ENCODE results near the gene GALNS. TPM values are rescaled to one million over a fixed set of nuclear protein-coding genes. Genes with fewer than 3 reads are reported as not detected.

GALNS gene
- total and polyA plus RNA-seq, 2 of the 13 experiments (the other 11 are each of a cell fraction or from before 2014, with no cell fraction given): 9.2 to 9.8 TPM

DNA sequence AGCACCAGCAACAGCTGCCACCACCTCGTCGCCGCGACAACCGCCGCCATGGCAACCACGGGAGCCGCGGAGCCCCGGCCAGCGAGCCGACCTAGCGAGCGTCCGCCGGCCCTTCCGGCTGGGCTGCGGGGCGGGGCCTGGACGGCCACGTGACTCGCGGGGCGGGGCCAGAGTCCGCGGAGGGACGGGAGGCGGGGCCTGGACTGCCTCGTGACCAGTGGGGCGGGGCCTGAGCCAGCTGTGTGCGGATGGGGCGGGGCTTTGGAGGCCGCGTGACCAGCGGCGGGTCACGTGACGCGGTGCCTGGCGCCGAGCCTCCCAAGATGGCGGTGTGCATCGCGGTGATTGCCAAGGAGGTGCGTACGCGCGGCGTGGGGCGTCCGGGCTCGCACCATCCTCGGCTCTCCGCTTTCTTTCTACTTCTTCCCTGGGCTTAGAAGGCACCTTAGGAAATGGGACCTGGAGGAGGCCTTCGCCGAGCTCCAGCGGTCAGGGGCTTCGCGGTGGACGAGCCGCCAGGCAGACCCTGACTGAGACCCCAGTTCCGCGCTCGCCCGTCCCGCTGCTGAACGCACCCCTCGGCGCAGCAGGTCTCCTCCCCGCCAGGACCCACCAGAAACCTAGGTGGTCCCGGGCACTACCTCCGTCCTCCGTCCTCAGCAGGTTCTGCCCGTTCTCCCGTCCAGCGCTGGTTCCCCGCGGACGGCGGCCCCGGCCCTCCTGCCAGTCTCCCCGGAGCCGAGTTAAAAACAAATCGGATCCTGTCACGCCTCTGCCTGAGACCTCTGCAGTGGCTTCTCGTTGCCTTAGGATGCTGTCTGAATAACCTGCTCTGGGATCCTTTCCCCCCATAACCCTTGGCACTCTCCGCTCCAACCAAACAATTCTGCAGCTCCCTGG lies at the start of gene GALNS, which contains the start of gene TRAPPC2L (continued):
- TF ChIP-seq, protein P1, sequence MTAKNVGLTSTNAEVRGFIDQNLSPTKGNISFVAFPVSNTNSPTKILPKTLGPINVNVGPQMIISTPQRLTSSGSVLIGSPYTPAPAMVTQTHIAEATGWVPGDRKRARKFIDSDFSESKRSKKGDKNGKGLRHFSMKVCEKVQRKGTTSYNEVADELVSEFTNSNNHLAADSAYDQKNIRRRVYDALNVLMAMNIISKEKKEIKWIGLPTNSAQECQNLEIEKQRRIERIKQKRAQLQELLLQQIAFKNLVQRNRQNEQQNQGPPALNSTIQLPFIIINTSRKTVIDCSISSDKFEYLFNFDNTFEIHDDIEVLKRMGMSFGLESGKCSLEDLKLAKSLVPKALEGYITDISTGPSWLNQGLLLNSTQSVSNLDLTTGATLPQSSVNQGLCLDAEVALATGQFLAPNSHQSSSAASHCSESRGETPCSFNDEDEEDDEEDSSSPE (CRISPR knock-in tag; IDR thresholded peaks at IDR 0.05): peak; percentile 71
- TF ChIP-seq TOPORS (CRISPR knock-in tag; IDR thresholded peaks at IDR 0.05): no peak
- TF ChIP-seq CBFB (CRISPR knock-in tag; IDR thresholded peaks at IDR 0.05): peak; percentile 76; the same call in 1 of the 2 replicates
- TF ChIP-seq, protein P2, sequence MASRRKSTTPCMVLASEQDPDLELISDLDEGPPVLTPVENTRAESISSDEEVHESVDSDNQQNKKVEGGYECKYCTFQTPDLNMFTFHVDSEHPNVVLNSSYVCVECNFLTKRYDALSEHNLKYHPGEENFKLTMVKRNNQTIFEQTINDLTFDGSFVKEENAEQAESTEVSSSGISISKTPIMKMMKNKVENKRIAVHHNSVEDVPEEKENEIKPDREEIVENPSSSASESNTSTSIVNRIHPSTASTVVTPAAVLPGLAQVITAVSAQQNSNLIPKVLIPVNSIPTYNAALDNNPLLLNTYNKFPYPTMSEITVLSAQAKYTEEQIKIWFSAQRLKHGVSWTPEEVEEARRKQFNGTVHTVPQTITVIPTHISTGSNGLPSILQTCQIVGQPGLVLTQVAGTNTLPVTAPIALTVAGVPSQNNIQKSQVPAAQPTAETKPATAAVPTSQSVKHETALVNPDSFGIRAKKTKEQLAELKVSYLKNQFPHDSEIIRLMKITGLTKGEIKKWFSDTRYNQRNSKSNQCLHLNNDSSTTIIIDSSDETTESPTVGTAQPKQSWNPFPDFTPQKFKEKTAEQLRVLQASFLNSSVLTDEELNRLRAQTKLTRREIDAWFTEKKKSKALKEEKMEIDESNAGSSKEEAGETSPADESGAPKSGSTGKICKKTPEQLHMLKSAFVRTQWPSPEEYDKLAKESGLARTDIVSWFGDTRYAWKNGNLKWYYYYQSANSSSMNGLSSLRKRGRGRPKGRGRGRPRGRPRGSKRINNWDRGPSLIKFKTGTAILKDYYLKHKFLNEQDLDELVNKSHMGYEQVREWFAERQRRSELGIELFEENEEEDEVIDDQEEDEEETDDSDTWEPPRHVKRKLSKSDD (CRISPR knock-in tag; IDR thresholded peaks at IDR 0.05; ENCODE audit: low read depth): 0 out of 2 replicates have a peak, but pooled peaks have one; percentile 70
- TF ChIP-seq AGO1 (IDR thresholded peaks at IDR 0.05; ENCODE audit: low read depth, low read length, poor library complexity, severe bottlenecking): no peak
- TF ChIP-seq AKAP8 (CRISPR knock-in tag; IDR thresholded peaks at IDR 0.05): peak; percentile 77; the same call in 1 of the 2 replicates
- 0 out of 2 replicates have a peak, but pooled peaks have one; percentile 28 for TF ChIP-seq PCBP1 (IDR thresholded peaks at IDR 0.05; ENCODE audit: borderline replicate concordance, low read depth, low read length)
- TF ChIP-seq ZFP82 (CRISPR knock-in tag; IDR thresholded peaks at IDR 0.05; ENCODE audit: borderline replicate concordance): no peak; the same call in 1 of the 2 replicates
- TF ChIP-seq, protein P3, sequence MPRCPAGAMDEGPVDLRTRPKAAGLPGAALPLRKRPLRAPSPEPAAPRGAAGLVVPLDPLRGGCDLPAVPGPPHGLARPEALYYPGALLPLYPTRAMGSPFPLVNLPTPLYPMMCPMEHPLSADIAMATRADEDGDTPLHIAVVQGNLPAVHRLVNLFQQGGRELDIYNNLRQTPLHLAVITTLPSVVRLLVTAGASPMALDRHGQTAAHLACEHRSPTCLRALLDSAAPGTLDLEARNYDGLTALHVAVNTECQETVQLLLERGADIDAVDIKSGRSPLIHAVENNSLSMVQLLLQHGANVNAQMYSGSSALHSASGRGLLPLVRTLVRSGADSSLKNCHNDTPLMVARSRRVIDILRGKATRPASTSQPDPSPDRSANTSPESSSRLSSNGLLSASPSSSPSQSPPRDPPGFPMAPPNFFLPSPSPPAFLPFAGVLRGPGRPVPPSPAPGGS (CRISPR knock-in tag; IDR thresholded peaks at IDR 0.05): no peak; the same call in 1 of the 2 replicates
- TF ChIP-seq GATAD1 (CRISPR knock-in tag; IDR thresholded peaks at IDR 0.05): peak; percentile 98
- TF ChIP-seq ZNF841 (CRISPR knock-in tag; IDR thresholded peaks at IDR 0.05; ENCODE audit: borderline replicate concordance): peak; percentile 25; the same call in 1 of the 2 replicates
- TF ChIP-seq RAD21 (CRISPR knock-in tag; IDR thresholded peaks at IDR 0.05): peak; percentile 31; the same call in 1 of the 2 replicates
- peak; percentile 78; the same call in 1 of the 2 replicates for TF ChIP-seq ZNF296 (CRISPR knock-in tag; conservative IDR thresholded peaks at IDR 0.05)
- TF ChIP-seq TGIF2 (CRISPR knock-in tag; IDR thresholded peaks at IDR 0.05): 0 out of 2 replicates have a peak, but pooled peaks have one; percentile 55
- TF ChIP-seq YY1 (IDR thresholded peaks at IDR 0.05; ENCODE audit: insufficient read depth, insufficient replicate concordance, low read depth, low read length): peak; percentile 98
- TF ChIP-seq, protein P4, sequence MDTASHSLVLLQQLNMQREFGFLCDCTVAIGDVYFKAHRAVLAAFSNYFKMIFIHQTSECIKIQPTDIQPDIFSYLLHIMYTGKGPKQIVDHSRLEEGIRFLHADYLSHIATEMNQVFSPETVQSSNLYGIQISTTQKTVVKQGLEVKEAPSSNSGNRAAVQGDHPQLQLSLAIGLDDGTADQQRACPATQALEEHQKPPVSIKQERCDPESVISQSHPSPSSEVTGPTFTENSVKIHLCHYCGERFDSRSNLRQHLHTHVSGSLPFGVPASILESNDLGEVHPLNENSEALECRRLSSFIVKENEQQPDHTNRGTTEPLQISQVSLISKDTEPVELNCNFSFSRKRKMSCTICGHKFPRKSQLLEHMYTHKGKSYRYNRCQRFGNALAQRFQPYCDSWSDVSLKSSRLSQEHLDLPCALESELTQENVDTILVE (CRISPR knock-in tag; IDR thresholded peaks at IDR 0.05): no peak
- no peak for TF ChIP-seq CBX2 (IDR thresholded peaks at IDR 0.05; ENCODE audit: low read depth, low read length)
- no peak for TF ChIP-seq CBX2 (CRISPR knock-in tag; IDR thresholded peaks at IDR 0.05; ENCODE audit: low read depth)
- TF ChIP-seq, protein P5, sequence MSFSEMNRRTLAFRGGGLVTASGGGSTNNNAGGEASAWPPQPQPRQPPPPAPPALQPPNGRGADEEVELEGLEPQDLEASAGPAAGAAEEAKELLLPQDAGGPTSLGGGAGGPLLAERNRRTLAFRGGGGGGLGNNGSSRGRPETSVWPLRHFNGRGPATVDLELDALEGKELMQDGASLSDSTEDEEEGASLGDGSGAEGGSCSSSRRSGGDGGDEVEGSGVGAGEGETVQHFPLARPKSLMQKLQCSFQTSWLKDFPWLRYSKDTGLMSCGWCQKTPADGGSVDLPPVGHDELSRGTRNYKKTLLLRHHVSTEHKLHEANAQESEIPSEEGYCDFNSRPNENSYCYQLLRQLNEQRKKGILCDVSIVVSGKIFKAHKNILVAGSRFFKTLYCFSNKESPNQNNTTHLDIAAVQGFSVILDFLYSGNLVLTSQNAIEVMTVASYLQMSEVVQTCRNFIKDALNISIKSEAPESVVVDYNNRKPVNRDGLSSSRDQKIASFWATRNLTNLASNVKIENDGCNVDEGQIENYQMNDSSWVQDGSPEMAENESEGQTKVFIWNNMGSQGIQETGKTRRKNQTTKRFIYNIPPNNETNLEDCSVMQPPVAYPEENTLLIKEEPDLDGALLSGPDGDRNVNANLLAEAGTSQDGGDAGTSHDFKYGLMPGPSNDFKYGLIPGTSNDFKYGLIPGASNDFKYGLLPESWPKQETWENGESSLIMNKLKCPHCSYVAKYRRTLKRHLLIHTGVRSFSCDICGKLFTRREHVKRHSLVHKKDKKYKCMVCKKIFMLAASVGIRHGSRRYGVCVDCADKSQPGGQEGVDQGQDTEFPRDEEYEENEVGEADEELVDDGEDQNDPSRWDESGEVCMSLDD (CRISPR knock-in tag; IDR thresholded peaks at IDR 0.05; ENCODE audit: borderline replicate concordance): peak; percentile 51; the same call in 1 of the 2 replicates
